Activated CD4-positive, alpha-beta T cell treated with anti-CD3 and anti-CD28 coated beads, Interleukin-2, amount 50 U/mL, for 4 hours (primary cell): ENCODE data around the gene ENAH.

ENCODE experiments used
- DNase-seq, 2 experiments: peaks; one replicate each; pipeline ENCODE4 v3.0.0-alpha.2; 2020

ENAH gene

GRCh38 chr1:225449261-225449660, 203.7 kb downstream of the ENAH start:
- DNase-seq: no peak

- DNase-seq: no peak
Observed at GRCh38 chr1:225448146-225448805, 204.6 kb downstream of the ENAH start.

- no peak for DNase-seq
Observed at GRCh38 chr1:225447650-225448089, 205.3 kb downstream of the ENAH start.

GRCh38 chr1:225446981-225447615, 205.8 kb downstream of the ENAH start:
- DNase-seq: no peak

GRCh38 chr1:225446595-225446960, 206.3 kb downstream of the ENAH start:
- DNase-seq: no peak

- no peak for DNase-seq
Observed at GRCh38 chr1:225445639-225446594, 207.0 kb downstream of the ENAH start.

GRCh38 chr1:225442123-225442505, 210.8 kb downstream of the ENAH start:
- DNase-seq: no peak

- DNase-seq: no peak
Observed at GRCh38 chr1:225441314-225442122, 211.4 kb downstream of the ENAH start.

GRCh38 chr1:225440380-225441221, 212.3 kb downstream of the ENAH start:
- DNase-seq: no peak

GRCh38 chr1:225437710-225438437, 215.0 kb downstream of the ENAH start:
- DNase-seq: no peak
